Measurements from ENCODE around the gene DOC2A. TPM values are rescaled to one million over a fixed set of nuclear protein-coding genes. Genes with fewer than 3 reads are reported as not detected.
"Not testable (repeated sequence)": the region's sequence is repeated elsewhere in the genome, so short reads cannot be mapped to it uniquely, and the experiment has no call there.

DOC2A gene
- total RNA-seq, 4 donors from 2014 or later = 7.2 to 28.8 (median 9.7) TPM

DNA sequence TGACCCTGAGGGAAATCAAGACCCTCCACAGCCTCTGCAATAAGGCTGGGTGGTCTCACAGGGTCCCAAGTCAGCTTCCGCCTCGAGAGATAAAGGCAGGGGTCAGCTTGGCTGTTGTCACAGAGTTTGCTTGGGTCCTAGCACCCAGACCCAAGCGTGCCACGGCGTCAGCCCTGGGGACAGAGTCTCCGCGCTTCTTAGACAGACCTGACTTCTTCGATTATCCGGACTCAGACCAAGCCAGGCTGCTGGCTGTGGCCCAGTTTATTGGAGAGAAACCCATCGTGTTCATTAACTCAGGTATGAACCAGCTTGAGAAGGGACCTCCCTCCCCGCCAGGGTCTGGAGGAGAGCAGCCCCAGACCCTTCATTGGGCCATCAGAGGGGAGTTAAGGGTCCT is 12.8 kb upstream of the DOC2A start:
- Histone ChIP-seq H3K27me3 (peaks cover 38% of the 10 kb centered on the region), H3K36me3 (no peaks in the 10 kb centered on the region), H3K4me3 (no peak overlapping the region), H3K9me3 (no peaks in the 10 kb centered on the region), H3K4me1 (peaks cover 0 to 10% (median 4%) of the 10 kb centered on the region in 4 donors), H3K27ac (no peak overlapping the region)
- no peak for DNase-seq
- 79% methylated on average over 11 of the region's 11 CpGs; no CpG with 5 or more reads in 1 of the 2 donors for WGBS, 2 donors (ENCODE audit: low coverage in 1 of 2)
- in situ Hi-C loops (cut with MboI; ENCODE audit: low pct_ligation_motif_present in 1 of 4, low pct_unique_long_range_greater_than_20kb in 1 of 4, low sequenced_read_pairs in 3 of 4) (loop anchor here (10.0 to 25.0 kb wide), 3 partner anchors 161 to 336 kb away; partner anchors contain the start of genes CDIPT (in 2 of the 4) and QPRT (in 1 of the 4)), intact Hi-C loops (cut with DNase I; ENCODE audit: low total_unique reads) (loop anchor here (5.0 kb wide), 1 partner anchor 326 kb away; no protein-coding TSS in a partner anchor)
- TF ChIP-seq EP300 (IDR thresholded peaks at IDR 0.05; ENCODE audit: low read depth) (no peak), POLR2A (IDR thresholded peaks at IDR 0.05) (no peak), POLR2AphosphoS5 (IDR thresholded peaks at IDR 0.05) (no peak)

- peaks cover 0 to 10% (median 4%) of the 10 kb centered on the region in 4 donors for H3K4me1 ChIP-seq
- 77 to 79% methylated on average over 6 of the region's 6 CpGs for WGBS, 2 donors (ENCODE audit: low coverage in 1 of 2)
- peaks cover 31% of the 10 kb centered on the region for H3K27me3 ChIP-seq
- H3K27ac ChIP-seq = no peak within 1 kb of the TSS
- no peak for DNase-seq
- H3K4me3 ChIP-seq = no peak within 1 kb of the TSS
- no peaks in the 10 kb centered on the region for H3K9me3 ChIP-seq
- intact Hi-C loops (cut with DNase I; ENCODE audit: low total_unique reads) (loop anchor here (5.0 kb wide), 1 partner anchor 326 kb away; no protein-coding TSS in a partner anchor), in situ Hi-C loops (cut with MboI; ENCODE audit: low pct_ligation_motif_present in 1 of 4, low pct_unique_long_range_greater_than_20kb in 1 of 4, low sequenced_read_pairs in 3 of 4) (loop anchor here (10.0 to 25.0 kb wide), 3 partner anchors 161 to 336 kb away; partner anchors contain the start of genes CDIPT (in 2 of the 4) and QPRT (in 1 of the 4))
- H3K36me3 ChIP-seq = no peaks in the 10 kb centered on the region
- TF ChIP-seq CTCF (IDR thresholded peaks at IDR 0.05) (no peak), EP300 (IDR thresholded peaks at IDR 0.05; ENCODE audit: low read depth) (no peak), POLR2AphosphoS5 (IDR thresholded peaks at IDR 0.05) (no peak), POLR2A (IDR thresholded peaks at IDR 0.05) (no peak)
Measured at GRCh38 chr16:30022887-30023286, 12.1 kb upstream of the DOC2A start, which contains the start of gene C16orf92. Gene C16orf92 (plus strand): TSS chr16:30023198. CDS start chr16:30023341, 143 bp downstream.

DNA sequence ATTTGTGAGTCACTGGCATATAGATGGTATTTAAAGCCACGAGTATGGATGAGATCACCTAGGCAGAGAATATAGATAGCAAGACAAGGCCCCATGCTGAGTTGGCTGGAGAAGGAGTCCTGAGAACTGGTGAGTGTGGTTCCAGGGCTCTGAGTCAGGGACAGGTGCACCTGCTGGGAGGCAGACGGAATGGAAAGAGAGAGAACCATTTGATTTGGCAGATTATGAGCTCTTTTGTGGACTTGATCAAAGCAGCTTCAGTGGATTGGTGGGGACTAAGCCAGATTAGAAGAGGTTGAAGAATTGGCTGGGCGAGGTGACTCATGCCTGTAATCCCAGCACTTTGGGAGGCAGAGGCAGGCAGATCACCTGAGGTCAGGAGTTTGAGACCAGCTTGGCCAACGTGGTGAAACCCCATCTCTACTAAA is 7.9 kb upstream of the DOC2A start:
- no peak for DNase-seq
- 75 to 83% methylated on average over 1 to 4 of the region's 4 CpGs for WGBS, 2 donors (ENCODE audit: low coverage in 1 of 2)
- H3K36me3 ChIP-seq = no peaks in the 10 kb centered on the region
- in situ Hi-C loops (cut with MboI; ENCODE audit: low pct_ligation_motif_present in 1 of 4, low pct_unique_long_range_greater_than_20kb in 1 of 4, low sequenced_read_pairs in 3 of 4) = loop anchor here in 2 of 4 donors (25.0 kb wide), 2 partner anchors 156 to 331 kb away; partner anchors contain the start of genes CDIPT (in 2 of the 2) and QPRT (in 1 of the 2)
- H3K4me3 ChIP-seq = no peak overlapping the region
- no peaks in the 10 kb centered on the region for H3K9me3 ChIP-seq
- peaks cover 0 to 10% (median 4%) of the 10 kb centered on the region in 4 donors for H3K4me1 ChIP-seq
- TF ChIP-seq POLR2A (IDR thresholded peaks at IDR 0.05) = no peak
- no peak for TF ChIP-seq POLR2AphosphoS5 (IDR thresholded peaks at IDR 0.05)
- no peak for TF ChIP-seq CTCF (IDR thresholded peaks at IDR 0.05)
- TF ChIP-seq EP300 (IDR thresholded peaks at IDR 0.05; ENCODE audit: low read depth) = no peak
- H3K27ac ChIP-seq = no peak overlapping the region
- intact Hi-C loops (cut with DNase I; ENCODE audit: low total_unique reads) = loop anchor here (5.0 kb wide), 1 partner anchor 1761 kb away; no protein-coding TSS in a partner anchor
- no peaks in the 10 kb centered on the region for H3K27me3 ChIP-seq

DNA sequence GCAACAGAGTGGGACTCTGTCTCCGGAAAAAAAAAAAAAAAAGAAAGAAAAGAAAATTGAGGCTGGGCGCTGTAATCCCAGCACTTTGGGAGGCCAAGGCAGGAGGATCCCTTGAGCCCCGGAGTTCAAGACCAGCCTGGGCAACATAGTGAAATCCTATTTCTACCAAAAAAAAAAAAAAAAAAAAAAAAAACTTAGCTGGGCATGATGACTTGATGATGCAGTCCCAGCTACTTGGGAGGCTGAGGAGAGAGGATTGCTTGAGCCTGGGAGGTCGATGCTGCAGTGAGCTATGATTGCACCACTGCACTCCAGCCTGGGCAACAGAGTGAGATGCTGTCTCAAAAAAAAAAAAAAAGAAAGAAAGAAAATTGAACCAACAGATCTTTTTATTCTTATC is 7.1 kb upstream of the DOC2A start:
- in situ Hi-C loops (cut with MboI; ENCODE audit: low pct_ligation_motif_present in 1 of 4, low pct_unique_long_range_greater_than_20kb in 1 of 4, low sequenced_read_pairs in 3 of 4) (loop anchor here in 2 of 4 donors (25.0 kb wide), 2 partner anchors 156 to 331 kb away; partner anchors contain the start of genes CDIPT (in 2 of the 2) and QPRT (in 1 of the 2)), intact Hi-C loops (cut with DNase I; ENCODE audit: low total_unique reads) (loop anchor here (5.0 kb wide), 1 partner anchor 1761 kb away; no protein-coding TSS in a partner anchor)
- H3K27me3 ChIP-seq, H3K4me3 ChIP-seq, DNase-seq, H3K36me3 ChIP-seq, H3K9me3 ChIP-seq, H3K27ac ChIP-seq: not testable (repeated sequence)
- H3K4me1 ChIP-seq = peaks cover 0 to 10% (median 4%) of the 10 kb centered on the region in 4 donors
- WGBS, 2 donors (ENCODE audit: low coverage in 1 of 2) = 87 to 90% methylated on average over 2 to 4 of the region's 4 CpGs

DNA sequence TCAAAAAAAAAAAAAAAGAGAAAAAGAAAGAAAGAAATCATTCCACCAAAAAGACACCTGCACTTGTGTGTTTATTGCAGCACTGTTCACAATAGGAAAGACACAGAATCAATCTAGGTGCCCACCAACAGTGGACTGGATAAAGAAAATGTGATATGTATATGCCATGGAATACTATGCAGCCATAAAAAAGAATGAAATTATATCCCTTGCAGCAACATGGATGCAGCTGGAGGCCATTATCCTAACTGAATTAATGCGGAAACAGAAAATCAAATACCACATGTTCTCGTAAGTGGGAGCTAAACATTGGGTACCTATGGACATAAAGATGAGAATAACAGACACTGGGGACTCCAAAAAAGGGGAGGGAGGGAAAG is 6.4 kb upstream of the DOC2A start:
- DNase-seq = no peak
- Histone ChIP-seq H3K4me3 (no peak overlapping the region), H3K9me3 (no peaks in the 10 kb centered on the region), H3K36me3 (no peaks in the 10 kb centered on the region), H3K27ac (no peak overlapping the region), H3K4me1 (peaks cover 0 to 10% (median 4%) of the 10 kb centered on the region in 4 donors), H3K27me3 (peaks cover 5% of the 10 kb centered on the region)
- intact Hi-C loops (cut with DNase I; ENCODE audit: low total_unique reads) = loop anchor here (5.0 kb wide), 1 partner anchor 1760 kb away; no protein-coding TSS in a partner anchor
- WGBS, 2 donors (ENCODE audit: low coverage in 1 of 2) = 96 to 100% methylated on average over 2 of the region's 2 CpGs
- in situ Hi-C loops (cut with MboI; ENCODE audit: low pct_ligation_motif_present in 1 of 4, low pct_unique_long_range_greater_than_20kb in 1 of 4, low sequenced_read_pairs in 3 of 4) = loop anchor here in 2 of 4 donors (25.0 kb wide), 2 partner anchors 155 to 330 kb away; partner anchors contain the start of genes CDIPT (in 2 of the 2) and QPRT (in 1 of the 2)
- no peak for TF ChIP-seq POLR2AphosphoS5 (IDR thresholded peaks at IDR 0.05)
- TF ChIP-seq EP300 (IDR thresholded peaks at IDR 0.05; ENCODE audit: low read depth) = no peak
- TF ChIP-seq POLR2A (IDR thresholded peaks at IDR 0.05) = no peak
- no peak for TF ChIP-seq CTCF (IDR thresholded peaks at IDR 0.05)
